ENCODE data around the gene PGAM1. TPM values are rescaled to one million over a fixed set of nuclear protein-coding genes. Genes with fewer than 3 reads are reported as not detected.

Gene PGAM1
- total and polyA plus RNA-seq, 2 of the 13 experiments (the other 11 are each of a cell fraction or from before 2014, with no cell fraction given): 354 to 483 TPM

DNA sequence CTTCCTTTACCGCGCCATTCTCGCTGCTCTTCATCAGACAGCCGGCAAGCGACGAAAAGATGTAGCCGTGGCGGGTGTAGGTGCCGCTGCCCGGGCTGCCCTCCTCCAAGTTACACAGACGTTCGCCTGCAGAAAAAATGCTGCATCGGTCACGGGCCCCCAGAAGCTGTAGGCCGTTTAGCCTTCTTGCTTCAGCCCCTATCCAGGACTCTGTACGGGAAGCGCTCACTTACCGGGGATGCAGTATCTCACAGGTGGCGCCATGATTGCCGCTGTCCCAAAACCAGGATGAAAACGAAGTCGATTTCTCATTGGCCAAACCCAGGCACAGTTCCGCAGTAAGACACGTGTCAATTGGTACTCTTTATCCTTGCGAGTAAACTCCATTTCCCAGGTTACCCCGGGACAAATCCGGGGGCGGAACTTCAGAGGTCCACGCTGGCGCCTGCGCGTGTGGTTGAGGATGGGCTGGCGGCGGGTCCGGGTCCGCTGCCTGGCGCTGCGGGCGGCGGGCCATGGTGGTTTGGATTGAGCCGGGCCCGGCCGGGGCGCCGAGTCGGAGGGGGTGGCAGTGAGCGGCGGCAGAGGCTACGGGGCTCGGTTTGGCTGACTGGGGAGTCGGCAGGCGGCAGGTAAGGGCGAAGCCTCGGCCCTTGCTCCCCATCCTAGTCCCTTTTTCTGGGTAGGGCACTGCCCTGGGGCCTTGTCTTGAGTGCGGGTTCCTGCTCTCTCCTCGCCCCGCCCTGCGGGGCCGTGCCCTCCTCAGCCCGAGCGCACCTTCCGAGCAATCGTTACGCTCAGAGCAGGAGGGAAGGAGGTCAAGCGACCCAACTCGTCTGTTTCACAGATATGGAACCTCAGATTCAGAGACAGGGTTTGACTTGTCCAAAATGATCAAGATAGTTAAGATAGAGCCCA, 20.0 kb downstream of the PGAM1 start, which contains the start of the genes EXOSC1 and ZDHHC16 (continued):
- TF ChIP-seq ZNF318 (CRISPR knock-in tag; IDR thresholded peaks at IDR 0.05): no peak
- TF ChIP-seq FIP1L1 (IDR thresholded peaks at IDR 0.05; ENCODE audit: borderline replicate concordance, insufficient read depth, low read depth, low read length): no peak
- TF ChIP-seq HMG20A (CRISPR knock-in tag; IDR thresholded peaks at IDR 0.05; ENCODE audit: borderline replicate concordance): peak; percentile 20; the same call in 1 of the 2 replicates
- peak; percentile 3; the same call in 1 of the 2 replicates for TF ChIP-seq RAD21 (CRISPR knock-in tag; IDR thresholded peaks at IDR 0.05)
- TF ChIP-seq, protein P1, sequence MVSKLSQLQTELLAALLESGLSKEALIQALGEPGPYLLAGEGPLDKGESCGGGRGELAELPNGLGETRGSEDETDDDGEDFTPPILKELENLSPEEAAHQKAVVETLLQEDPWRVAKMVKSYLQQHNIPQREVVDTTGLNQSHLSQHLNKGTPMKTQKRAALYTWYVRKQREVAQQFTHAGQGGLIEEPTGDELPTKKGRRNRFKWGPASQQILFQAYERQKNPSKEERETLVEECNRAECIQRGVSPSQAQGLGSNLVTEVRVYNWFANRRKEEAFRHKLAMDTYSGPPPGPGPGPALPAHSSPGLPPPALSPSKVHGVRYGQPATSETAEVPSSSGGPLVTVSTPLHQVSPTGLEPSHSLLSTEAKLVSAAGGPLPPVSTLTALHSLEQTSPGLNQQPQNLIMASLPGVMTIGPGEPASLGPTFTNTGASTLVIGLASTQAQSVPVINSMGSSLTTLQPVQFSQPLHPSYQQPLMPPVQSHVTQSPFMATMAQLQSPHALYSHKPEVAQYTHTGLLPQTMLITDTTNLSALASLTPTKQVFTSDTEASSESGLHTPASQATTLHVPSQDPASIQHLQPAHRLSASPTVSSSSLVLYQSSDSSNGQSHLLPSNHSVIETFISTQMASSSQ (IDR thresholded peaks at IDR 0.05; ENCODE audit: low read depth): no peak
- TF ChIP-seq, protein P1 (CRISPR knock-in tag; IDR thresholded peaks at IDR 0.05; ENCODE audit: borderline replicate concordance): no peak
- 0 out of 2 replicates have a peak, but pooled peaks have one; percentile 7 for TF ChIP-seq ZNF12 (CRISPR knock-in tag; IDR thresholded peaks at IDR 0.05)
- TF ChIP-seq ZNF605 (CRISPR knock-in tag; IDR thresholded peaks at IDR 0.05): peak; percentile 88
- no peak for TF ChIP-seq SETDB1 (CRISPR knock-in tag; IDR thresholded peaks at IDR 0.05; ENCODE audit: borderline replicate concordance)
- no peak for TF ChIP-seq ZSCAN22 (CRISPR knock-in tag; IDR thresholded peaks at IDR 0.05)
- TF ChIP-seq FOXO4 (CRISPR knock-in tag; conservative IDR thresholded peaks at IDR 0.05): no peak
- peak; percentile 85 for TF ChIP-seq KMT2A (CRISPR knock-in tag; IDR thresholded peaks at IDR 0.05)
- peak; percentile 87; the same call in 1 of the 2 replicates for TF ChIP-seq HOXA5 (CRISPR knock-in tag; IDR thresholded peaks at IDR 0.05)
- TF ChIP-seq TEF (CRISPR knock-in tag; IDR thresholded peaks at IDR 0.05): no peak

Measured in HepG2 (cell line).